Mucosa of descending colon (tissue), 3 donors: ENCODE measurements around the gene KBTBD3. TPM values are rescaled to one million over a fixed set of nuclear protein-coding genes. Genes with fewer than 3 reads are reported as not detected.
"Not testable (repeated sequence)": the region's sequence is repeated elsewhere in the genome, so short reads cannot be mapped to it uniquely, and the experiment has no call there.

Experiments
- ATAC-seq: fragments of 200-7000 bp; cut with Tn5 transposase; one replicate; pipeline ENCODE4 v1.9.1; 2020; ENCODE audit warnings: mild to moderate bottlenecking, moderate library complexity
- DNase-seq, 3 donors: peaks; one replicate each; pipeline ENCODE4 v3.0.0-alpha.2; 2020
- H3K36me3 ChIP-seq: fragments of 200-600 bp; one replicate; pipeline ENCODE4 v1.8.0; 2021; ENCODE audit warnings: low read depth, mild to moderate bottlenecking
- H3K4me1 ChIP-seq: fragments of 200-600 bp; one replicate; pipeline ENCODE4 v1.8.0; 2021; ENCODE audit warnings: low read depth, mild to moderate bottlenecking
- H3K4me3 ChIP-seq: fragments of 200-600 bp; one replicate; pipeline ENCODE4 v1.8.0; 2021; ENCODE audit warnings: mild to moderate bottlenecking
- H3K9me3 ChIP-seq: fragments of 200-600 bp; one replicate; pipeline ENCODE4 v1.8.0; 2021; ENCODE audit warnings: mild to moderate bottlenecking
- CTCF ChIP-seq: fragments of 200-600 bp; IDR thresholded peaks from one replicate; pipeline ENCODE4 v1.8.0; 2022; ENCODE audit warnings: antibody characterized with exemption, mild to moderate bottlenecking
- intact Hi-C, 2 donors: fragments of 100-400 bp; cut with DNase I in 1 of 2; cut with micrococcal nuclease in 1 of 2; formaldehyde crosslinking; loops; one replicate each; pipeline versions ENCODE4 v1.11.0 to v1.11.1; 2022; cut with DNase I, micrococcal nuclease
- total RNA-seq, 3 donors: library from RNA; stranded (reverse); fragmentation: NEBNext Ultra II Directional in 2 of 3; extraction: Animal tissue kit (Norgen Biotek cat#: 25700) in 2 of 3; gene quantifications; one replicate each; pipeline versions ENCODE4 v1.2.1 to v1.2.4, GENCODE V29; 2021 to 2023
- donor health status: DM: no; HTN: no; CAD: no; lungs with moderate emphysema.
- donor health status: DM: no; HTN: no; CAD: no.
- donor health status: DM: no; HTN: yes; CAD: no.

KBTBD3 gene
- total RNA-seq, 3 donors from 2014 or later = 5.2 to 13.5 (median 8.8) TPM

DNA sequence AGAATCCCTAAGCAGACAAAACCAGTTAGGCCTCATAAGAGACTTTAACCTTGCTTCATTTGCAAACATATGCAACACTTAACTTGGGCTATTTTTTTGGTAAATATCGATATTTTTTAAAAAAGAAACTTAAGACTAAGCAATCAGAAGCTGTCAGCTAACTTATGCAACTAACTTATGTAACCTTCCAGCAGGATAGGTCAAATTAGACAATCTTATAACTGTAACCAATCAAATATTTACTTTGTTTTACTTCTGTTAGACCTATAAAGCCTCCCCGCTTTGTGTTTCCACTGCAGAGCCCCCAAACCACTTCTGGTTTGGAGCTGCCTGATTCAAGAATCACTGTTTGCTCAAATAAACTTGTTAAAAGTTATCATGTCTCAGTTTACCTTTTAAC is 63.1 kb downstream of the KBTBD3 start:
- ATAC-seq (no peak), DNase-seq (no peak)
- no peak overlapping the region for H3K4me3 ChIP-seq
- H3K4me1 ChIP-seq = no peaks in the 10 kb centered on the region
- intact Hi-C loops = no loop called here
- H3K36me3 ChIP-seq = no peaks in the 10 kb centered on the region
- H3K9me3 ChIP-seq = no peaks in the 10 kb centered on the region
- TF ChIP-seq CTCF = no peak

- DNase-seq = no peak
- Histone ChIP-seq H3K4me1 (no peaks in the 10 kb centered on the region), H3K4me3 (no peak overlapping the region), H3K36me3 (no peaks in the 10 kb centered on the region), H3K9me3 (no peaks in the 10 kb centered on the region)
- TF ChIP-seq CTCF = no peak
- no peak for ATAC-seq
- intact Hi-C loops = no loop called here
These were observed 64.4 kb downstream of the KBTBD3 start for GRCh38 chr11:106012744-106013143.

DNA sequence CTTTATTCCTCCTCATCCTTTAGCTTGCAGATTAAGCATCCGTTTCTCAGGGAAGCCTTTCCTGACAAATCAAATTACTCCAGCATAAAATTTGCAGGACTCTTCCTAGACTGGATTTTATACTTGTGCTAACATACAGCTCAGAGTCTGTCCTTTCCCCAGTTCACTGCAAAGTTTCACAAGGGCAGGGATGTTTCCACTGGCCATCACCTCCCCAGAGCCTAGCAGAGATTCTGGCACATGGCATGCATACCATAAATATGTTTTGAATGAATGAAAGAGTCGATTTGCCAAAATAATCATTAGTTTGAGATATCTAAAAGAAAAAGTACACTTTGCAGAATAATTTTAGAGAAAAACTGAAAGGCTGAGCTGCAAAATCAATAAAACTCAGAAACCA is 65.7 kb downstream of the KBTBD3 start:
- no peak overlapping the region for H3K4me3 ChIP-seq
- no peak for DNase-seq
- intact Hi-C loops = no loop called here
- H3K36me3 ChIP-seq = no peaks in the 10 kb centered on the region
- TF ChIP-seq CTCF = no peak
- H3K9me3 ChIP-seq = no peaks in the 10 kb centered on the region
- H3K4me1 ChIP-seq = no peaks in the 10 kb centered on the region
- ATAC-seq = no peak

- peaks cover 21% of the 10 kb centered on the region for H3K9me3 ChIP-seq
- ATAC-seq, DNase-seq, H3K4me1 ChIP-seq, H3K36me3 ChIP-seq, H3K4me3 ChIP-seq, intact Hi-C loops: not testable (repeated sequence)
These were observed 74.1 kb downstream of the KBTBD3 start for GRCh38 chr11:106003094-106003493.

DNA sequence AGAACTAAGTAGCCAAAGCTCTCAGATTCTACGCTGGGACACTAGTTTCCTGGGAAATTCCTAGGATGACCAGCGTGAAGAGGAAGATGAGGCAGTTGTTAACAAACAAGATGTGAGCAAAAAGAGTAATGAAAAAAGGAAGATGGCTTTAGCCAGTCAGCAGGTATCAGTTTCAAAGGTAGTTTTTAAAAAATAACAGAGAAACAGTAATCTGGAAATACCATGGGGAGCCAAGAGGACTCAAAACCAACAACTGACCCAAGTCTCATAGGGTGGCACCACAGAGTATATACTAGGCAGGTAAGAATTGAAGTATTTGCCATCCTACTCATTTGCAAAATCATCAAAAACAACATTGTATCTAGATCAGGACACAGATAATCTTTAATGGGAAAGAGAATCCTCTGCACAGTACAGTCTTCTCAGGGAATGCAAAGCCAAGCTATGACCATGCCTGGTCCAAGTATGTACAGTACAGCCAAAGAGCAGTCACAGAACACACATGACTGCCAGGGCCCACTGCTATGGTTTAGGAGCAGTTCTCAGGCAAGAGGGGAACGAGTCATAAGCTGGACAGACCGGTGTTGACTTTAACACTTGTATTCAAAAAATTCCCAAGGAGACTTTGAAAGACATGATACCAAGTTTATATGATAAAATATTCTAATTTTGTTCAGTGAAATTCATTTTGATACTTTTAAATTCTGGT is 75.7 kb downstream of the KBTBD3 start:
- intact Hi-C loops = no loop called here
- DNase-seq = no peak
- no peak overlapping the region for H3K4me3 ChIP-seq
- no peaks in the 10 kb centered on the region for H3K4me1 ChIP-seq
- no peaks in the 10 kb centered on the region for H3K36me3 ChIP-seq
- H3K9me3 ChIP-seq = peaks cover 21% of the 10 kb centered on the region
- ATAC-seq = no peak
- TF ChIP-seq CTCF = no peak

Other genes with a start within 250 kb of the KBTBD3 start
- 10 to 100 TPM in 1 of 3 donors, 1 to 10 TPM in 2; 6.2 to 21.3 (median 7.8) TPM for gene MSANTD4, start 55.1 kb downstream of the KBTBD3 start, total RNA-seq
- 10 to 100 TPM; 14.0 to 20.5 (median 15.6) TPM for gene AASDHPPT, start 315 bp upstream of the KBTBD3 start, total RNA-seq